Measurements from ENCODE around the gene NSMF. TPM values are rescaled to one million over a fixed set of nuclear protein-coding genes. Genes with fewer than 3 reads are reported as not detected.

Gene NSMF
- total and polyA plus RNA-seq, 2 experiments from 2014 or later = 20.3 to 103 TPM

DNA sequence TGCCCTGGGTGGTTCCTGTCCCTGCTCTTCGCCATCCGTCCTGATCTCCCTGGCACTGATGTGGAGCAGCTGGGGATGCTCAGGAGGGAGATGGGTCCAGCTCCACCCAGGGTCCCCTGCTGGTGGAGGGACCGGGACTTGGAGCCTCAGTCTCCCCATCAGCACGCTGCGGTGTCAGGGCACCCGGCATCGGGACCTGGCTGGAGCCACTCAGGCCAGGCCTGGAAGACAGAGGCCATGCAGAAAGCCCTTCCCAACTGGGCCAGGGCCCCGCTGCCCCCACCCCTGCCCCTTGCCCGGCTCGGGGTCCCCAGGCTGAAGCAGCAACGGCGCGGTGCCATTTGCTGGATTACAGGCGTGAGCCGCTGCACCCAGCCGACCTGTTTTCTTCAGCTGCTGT is 40.3 kb upstream of the NSMF start:
- Mint-ChIP-seq H3K9me3 (peaks cover 71% of the 10 kb centered on the region), H3K27ac (no peak overlapping the region), H3K27me3 (ENCODE audit: insufficient read depth, low read depth, poor library complexity) (peaks cover 35% of the 10 kb centered on the region), H3K4me1 (peaks cover 2% of the 10 kb centered on the region; the same call in 1 of the 3 replicates), H3K36me3 (ENCODE audit: low read depth) (peaks cover 34% of the 10 kb centered on the region), H3K4me3 (no peak overlapping the region)
- no peak overlapping the region for H3K4me3 ChIP-seq
- H3K9me2 ChIP-seq (ENCODE audit: insufficient read depth) = no peaks in the 10 kb centered on the region
- no peak for TF ChIP-seq POLR2AphosphoS5 (IDR thresholded peaks at IDR 0.05; ENCODE audit: low read depth)
- no peak for TF ChIP-seq STAT1 (IDR thresholded peaks at IDR 0.05; ENCODE audit: unreplicated experiment)
- TF ChIP-seq ZNF114 (CRISPR knock-in tag; IDR thresholded peaks at IDR 0.05) = no peak
- TF ChIP-seq ZNF331 (CRISPR knock-in tag; IDR thresholded peaks at IDR 0.05; ENCODE audit: low read depth) = no peak
- TF ChIP-seq, protein P1, sequence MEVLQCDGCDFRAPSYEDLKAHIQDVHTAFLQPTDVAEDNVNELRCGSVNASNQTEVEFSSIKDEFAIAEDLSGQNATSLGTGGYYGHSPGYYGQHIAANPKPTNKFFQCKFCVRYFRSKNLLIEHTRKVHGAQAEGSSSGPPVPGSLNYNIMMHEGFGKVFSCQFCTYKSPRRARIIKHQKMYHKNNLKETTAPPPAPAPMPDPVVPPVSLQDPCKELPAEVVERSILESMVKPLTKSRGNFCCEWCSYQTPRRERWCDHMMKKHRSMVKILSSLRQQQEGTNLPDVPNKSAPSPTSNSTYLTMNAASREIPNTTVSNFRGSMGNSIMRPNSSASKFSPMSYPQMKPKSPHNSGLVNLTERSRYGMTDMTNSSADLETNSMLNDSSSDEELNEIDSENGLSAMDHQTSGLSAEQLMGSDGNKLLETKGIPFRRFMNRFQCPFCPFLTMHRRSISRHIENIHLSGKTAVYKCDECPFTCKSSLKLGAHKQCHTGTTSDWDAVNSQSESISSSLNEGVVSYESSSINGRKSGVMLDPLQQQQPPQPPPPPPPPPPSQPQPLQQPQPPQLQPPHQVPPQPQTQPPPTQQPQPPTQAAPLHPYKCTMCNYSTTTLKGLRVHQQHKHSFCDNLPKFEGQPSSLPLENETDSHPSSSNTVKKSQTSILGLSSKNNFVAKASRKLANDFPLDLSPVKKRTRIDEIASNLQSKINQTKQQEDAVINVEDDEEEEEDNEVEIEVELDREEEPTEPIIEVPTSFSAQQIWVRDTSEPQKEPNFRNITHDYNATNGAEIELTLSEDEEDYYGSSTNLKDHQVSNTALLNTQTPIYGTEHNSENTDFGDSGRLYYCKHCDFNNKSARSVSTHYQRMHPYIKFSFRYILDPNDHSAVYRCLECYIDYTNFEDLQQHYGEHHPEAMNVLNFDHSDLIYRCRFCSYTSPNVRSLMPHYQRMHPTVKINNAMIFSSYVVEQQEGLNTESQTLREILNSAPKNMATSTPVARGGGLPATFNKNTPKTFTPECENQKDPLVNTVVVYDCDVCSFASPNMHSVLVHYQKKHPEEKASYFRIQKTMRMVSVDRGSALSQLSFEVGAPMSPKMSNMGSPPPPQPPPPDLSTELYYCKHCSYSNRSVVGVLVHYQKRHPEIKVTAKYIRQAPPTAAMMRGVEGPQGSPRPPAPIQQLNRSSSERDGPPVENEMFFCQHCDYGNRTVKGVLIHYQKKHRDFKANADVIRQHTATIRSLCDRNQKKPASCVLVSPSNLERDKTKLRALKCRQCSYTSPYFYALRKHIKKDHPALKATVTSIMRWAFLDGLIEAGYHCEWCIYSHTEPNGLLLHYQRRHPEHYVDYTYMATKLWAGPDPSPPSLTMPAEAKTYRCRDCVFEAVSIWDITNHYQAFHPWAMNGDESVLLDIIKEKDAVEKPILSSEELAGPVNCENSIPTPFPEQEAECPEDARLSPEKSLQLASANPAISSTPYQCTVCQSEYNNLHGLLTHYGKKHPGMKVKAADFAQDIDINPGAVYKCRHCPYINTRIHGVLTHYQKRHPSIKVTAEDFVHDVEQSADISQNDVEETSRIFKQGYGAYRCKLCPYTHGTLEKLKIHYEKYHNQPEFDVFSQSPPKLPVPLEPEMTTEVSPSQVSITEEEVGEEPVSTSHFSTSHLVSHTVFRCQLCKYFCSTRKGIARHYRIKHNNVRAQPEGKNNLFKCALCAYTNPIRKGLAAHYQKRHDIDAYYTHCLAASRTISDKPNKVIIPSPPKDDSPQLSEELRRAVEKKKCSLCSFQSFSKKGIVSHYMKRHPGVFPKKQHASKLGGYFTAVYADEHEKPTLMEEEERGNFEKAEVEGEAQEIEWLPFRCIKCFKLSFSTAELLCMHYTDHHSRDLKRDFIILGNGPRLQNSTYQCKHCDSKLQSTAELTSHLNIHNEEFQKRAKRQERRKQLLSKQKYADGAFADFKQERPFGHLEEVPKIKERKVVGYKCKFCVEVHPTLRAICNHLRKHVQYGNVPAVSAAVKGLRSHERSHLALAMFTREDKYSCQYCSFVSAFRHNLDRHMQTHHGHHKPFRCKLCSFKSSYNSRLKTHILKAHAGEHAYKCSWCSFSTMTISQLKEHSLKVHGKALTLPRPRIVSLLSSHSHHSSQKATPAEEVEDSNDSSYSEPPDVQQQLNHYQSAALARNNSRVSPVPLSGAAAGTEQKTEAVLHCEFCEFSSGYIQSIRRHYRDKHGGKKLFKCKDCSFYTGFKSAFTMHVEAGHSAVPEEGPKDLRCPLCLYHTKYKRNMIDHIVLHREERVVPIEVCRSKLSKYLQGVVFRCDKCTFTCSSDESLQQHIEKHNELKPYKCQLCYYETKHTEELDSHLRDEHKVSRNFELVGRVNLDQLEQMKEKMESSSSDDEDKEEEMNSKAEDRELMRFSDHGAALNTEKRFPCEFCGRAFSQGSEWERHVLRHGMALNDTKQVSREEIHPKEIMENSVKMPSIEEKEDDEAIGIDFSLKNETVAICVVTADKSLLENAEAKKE (CRISPR knock-in tag; IDR thresholded peaks at IDR 0.05) = no peak
- TF ChIP-seq, protein P2, sequence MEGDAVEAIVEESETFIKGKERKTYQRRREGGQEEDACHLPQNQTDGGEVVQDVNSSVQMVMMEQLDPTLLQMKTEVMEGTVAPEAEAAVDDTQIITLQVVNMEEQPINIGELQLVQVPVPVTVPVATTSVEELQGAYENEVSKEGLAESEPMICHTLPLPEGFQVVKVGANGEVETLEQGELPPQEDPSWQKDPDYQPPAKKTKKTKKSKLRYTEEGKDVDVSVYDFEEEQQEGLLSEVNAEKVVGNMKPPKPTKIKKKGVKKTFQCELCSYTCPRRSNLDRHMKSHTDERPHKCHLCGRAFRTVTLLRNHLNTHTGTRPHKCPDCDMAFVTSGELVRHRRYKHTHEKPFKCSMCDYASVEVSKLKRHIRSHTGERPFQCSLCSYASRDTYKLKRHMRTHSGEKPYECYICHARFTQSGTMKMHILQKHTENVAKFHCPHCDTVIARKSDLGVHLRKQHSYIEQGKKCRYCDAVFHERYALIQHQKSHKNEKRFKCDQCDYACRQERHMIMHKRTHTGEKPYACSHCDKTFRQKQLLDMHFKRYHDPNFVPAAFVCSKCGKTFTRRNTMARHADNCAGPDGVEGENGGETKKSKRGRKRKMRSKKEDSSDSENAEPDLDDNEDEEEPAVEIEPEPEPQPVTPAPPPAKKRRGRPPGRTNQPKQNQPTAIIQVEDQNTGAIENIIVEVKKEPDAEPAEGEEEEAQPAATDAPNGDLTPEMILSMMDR (conservative IDR thresholded peaks at IDR 0.05; ENCODE audit: low read depth in 2 of 2) = no peak
- TF ChIP-seq, protein P3, sequence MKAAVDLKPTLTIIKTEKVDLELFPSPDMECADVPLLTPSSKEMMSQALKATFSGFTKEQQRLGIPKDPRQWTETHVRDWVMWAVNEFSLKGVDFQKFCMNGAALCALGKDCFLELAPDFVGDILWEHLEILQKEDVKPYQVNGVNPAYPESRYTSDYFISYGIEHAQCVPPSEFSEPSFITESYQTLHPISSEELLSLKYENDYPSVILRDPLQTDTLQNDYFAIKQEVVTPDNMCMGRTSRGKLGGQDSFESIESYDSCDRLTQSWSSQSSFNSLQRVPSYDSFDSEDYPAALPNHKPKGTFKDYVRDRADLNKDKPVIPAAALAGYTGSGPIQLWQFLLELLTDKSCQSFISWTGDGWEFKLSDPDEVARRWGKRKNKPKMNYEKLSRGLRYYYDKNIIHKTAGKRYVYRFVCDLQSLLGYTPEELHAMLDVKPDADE (IDR thresholded peaks at IDR 0.05) = no peak
- TF ChIP-seq, protein P4, sequence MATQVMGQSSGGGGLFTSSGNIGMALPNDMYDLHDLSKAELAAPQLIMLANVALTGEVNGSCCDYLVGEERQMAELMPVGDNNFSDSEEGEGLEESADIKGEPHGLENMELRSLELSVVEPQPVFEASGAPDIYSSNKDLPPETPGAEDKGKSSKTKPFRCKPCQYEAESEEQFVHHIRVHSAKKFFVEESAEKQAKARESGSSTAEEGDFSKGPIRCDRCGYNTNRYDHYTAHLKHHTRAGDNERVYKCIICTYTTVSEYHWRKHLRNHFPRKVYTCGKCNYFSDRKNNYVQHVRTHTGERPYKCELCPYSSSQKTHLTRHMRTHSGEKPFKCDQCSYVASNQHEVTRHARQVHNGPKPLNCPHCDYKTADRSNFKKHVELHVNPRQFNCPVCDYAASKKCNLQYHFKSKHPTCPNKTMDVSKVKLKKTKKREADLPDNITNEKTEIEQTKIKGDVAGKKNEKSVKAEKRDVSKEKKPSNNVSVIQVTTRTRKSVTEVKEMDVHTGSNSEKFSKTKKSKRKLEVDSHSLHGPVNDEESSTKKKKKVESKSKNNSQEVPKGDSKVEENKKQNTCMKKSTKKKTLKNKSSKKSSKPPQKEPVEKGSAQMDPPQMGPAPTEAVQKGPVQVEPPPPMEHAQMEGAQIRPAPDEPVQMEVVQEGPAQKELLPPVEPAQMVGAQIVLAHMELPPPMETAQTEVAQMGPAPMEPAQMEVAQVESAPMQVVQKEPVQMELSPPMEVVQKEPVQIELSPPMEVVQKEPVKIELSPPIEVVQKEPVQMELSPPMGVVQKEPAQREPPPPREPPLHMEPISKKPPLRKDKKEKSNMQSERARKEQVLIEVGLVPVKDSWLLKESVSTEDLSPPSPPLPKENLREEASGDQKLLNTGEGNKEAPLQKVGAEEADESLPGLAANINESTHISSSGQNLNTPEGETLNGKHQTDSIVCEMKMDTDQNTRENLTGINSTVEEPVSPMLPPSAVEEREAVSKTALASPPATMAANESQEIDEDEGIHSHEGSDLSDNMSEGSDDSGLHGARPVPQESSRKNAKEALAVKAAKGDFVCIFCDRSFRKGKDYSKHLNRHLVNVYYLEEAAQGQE (IDR thresholded peaks at IDR 0.05; ENCODE audit: unreplicated experiment) = no peak
- no peak for TF ChIP-seq CREB1 (CRISPR knock-in tag; IDR thresholded peaks at IDR 0.05; ENCODE audit: low read depth)
- H3F3A ChIP-seq (replicated peaks; ENCODE audit: low read depth) = no peaks in the 10 kb centered on the region
- H3K4me2 ChIP-seq = no peak overlapping the region
- no peaks in the 10 kb centered on the region for H3K4me1 ChIP-seq (ENCODE audit: insufficient read depth)
- no peaks in the 10 kb centered on the region for H3K27me3 ChIP-seq (ENCODE audit: insufficient read depth)
- no peak overlapping the region for H2AFZ ChIP-seq
- H4K20me1 ChIP-seq (replicated peaks; ENCODE audit: insufficient read depth) = no peaks in the 10 kb centered on the region
- H3K36me3 ChIP-seq (ENCODE audit: insufficient read depth) = no peaks in the 10 kb centered on the region
- no peak for DNase-seq (ENCODE audit: low spot score)
- no peak overlapping the region for H3K27ac ChIP-seq (ENCODE audit: low read depth)
- ATAC-seq = no peak
- H3K79me2 ChIP-seq (replicated peaks; ENCODE audit: insufficient read depth) = no peaks in the 10 kb centered on the region
